ENCODE measurements around the gene PTPRM. TPM values are rescaled to one million over a fixed set of nuclear protein-coding genes. Genes with fewer than 3 reads are reported as not detected.

Gene PTPRM
- polyA plus RNA-seq, 1 of the 3 experiments (the other 2 are of a cell fraction), result 16.0 TPM

DNA sequence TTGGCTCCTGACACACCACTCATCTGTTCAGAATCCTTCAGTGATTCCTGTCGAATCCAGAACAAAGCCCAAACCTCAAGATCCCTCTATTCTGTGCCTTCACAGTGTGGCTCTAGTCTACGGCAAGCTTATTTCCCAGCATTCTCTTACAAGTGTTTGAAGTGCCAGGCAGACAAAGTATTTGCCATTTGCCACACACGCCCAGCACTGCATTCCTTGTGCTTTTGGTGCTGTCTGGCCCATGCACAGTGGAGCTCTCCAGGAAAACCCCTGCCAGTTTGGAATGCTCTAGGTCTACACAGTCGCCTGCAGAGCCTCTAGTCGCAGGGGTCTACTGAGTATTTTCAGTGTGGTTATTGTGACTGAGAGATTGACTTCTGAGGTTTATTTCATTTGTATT, 783.5 kb downstream of the PTPRM start:
- no peaks in the 10 kb centered on the region for H4K20me1 ChIP-seq (ENCODE audit: insufficient read depth)
- 36% methylated on average over 5 of the region's 5 CpGs for WGBS (ENCODE audit: low lambda C conversion rate)
- H3K4me2 ChIP-seq, result no peak overlapping the region
- H3K9me2 ChIP-seq, result no peaks in the 10 kb centered on the region
- no peak overlapping the region for H3K4me3 ChIP-seq (ENCODE audit: low read depth in 2 of 2, low read length in 1 of 2)
- H3K4me1 ChIP-seq (ENCODE audit: control insufficient read depth in 1 of 2, insufficient read depth in 2 of 2, low read depth in 1 of 2, low read length in 1 of 2), result no peaks in the 10 kb centered on the region
- no peaks in the 10 kb centered on the region for H3K79me2 ChIP-seq (ENCODE audit: insufficient read depth)
- TF ChIP-seq EP300 (IDR thresholded peaks at IDR 0.05; ENCODE audit: borderline replicate concordance in 1 of 2, low read depth in 1 of 2, low read length in 1 of 2) (no peak), RAD21 (IDR thresholded peaks at IDR 0.05; ENCODE audit: low read length) (no peak), YY1 (IDR thresholded peaks at IDR 0.05; ENCODE audit: low read depth) (no peak), USF1 (IDR thresholded peaks at IDR 0.05; ENCODE audit: borderline replicate concordance, low read depth) (no peak)
- TF ChIP-seq, protein P1, sequence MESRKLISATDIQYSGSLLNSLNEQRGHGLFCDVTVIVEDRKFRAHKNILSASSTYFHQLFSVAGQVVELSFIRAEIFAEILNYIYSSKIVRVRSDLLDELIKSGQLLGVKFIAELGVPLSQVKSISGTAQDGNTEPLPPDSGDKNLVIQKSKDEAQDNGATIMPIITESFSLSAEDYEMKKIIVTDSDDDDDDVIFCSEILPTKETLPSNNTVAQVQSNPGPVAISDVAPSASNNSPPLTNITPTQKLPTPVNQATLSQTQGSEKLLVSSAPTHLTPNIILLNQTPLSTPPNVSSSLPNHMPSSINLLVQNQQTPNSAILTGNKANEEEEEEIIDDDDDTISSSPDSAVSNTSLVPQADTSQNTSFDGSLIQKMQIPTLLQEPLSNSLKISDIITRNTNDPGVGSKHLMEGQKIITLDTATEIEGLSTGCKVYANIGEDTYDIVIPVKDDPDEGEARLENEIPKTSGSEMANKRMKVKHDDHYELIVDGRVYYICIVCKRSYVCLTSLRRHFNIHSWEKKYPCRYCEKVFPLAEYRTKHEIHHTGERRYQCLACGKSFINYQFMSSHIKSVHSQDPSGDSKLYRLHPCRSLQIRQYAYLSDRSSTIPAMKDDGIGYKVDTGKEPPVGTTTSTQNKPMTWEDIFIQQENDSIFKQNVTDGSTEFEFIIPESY (IDR thresholded peaks at IDR 0.05; ENCODE audit: borderline replicate concordance, low read depth), result no peak
- no peaks in the 10 kb centered on the region for H3K27me3 ChIP-seq (ENCODE audit: insufficient read depth)
- H3K27ac ChIP-seq (ENCODE audit: low read depth in 2 of 2, low read length in 1 of 2), result no peak overlapping the region
- H3K9me3 ChIP-seq, result no peaks in the 10 kb centered on the region
- H2AFZ ChIP-seq (ENCODE audit: low read depth), result no peak overlapping the region
- DNase-seq, result no peak
- ChIA-PET CTCF (no interaction called here), POLR2A (no interaction called here)
- H3K9ac ChIP-seq, result no peak overlapping the region
- no peaks in the 10 kb centered on the region for H3K36me3 ChIP-seq (replicated peaks in 1 of 2; ENCODE audit: control insufficient read depth in 1 of 2, insufficient read depth in 2 of 2, low read length in 1 of 2)
- H3F3A ChIP-seq (replicated peaks; ENCODE audit: insufficient read depth), result no peaks in the 10 kb centered on the region

DNA sequence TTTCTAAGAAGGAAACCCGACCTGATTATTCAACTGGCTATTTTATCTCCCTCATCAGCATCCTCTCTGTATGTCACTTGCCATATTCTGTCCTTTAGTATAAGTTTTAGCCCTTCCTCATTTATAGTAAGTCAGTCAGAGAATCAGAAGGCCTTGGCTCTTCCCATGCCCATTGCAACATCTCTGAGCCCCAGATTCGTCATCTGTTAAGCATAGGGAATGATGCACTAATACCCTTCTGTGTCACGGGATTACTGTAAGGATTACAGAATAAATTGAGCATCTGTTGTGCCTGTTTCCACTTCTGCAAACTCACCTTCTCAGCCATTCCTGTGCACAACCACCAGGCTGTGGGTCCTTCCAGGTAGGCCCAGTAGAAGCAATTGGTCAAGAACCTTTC, 784.0 kb downstream of the PTPRM start:
- DNase-seq, result no peak
- Histone ChIP-seq H3K9me3 (no peaks in the 10 kb centered on the region), H3F3A (replicated peaks; ENCODE audit: insufficient read depth) (no peaks in the 10 kb centered on the region), H3K4me3 (ENCODE audit: low read depth in 2 of 2, low read length in 1 of 2) (no peak overlapping the region), H3K79me2 (ENCODE audit: insufficient read depth) (no peaks in the 10 kb centered on the region), H3K9ac (no peak overlapping the region), H3K27ac (ENCODE audit: low read depth in 2 of 2, low read length in 1 of 2) (no peak overlapping the region), H4K20me1 (ENCODE audit: insufficient read depth) (no peaks in the 10 kb centered on the region), H3K27me3 (ENCODE audit: insufficient read depth) (no peaks in the 10 kb centered on the region), H3K9me2 (no peaks in the 10 kb centered on the region), H2AFZ (ENCODE audit: low read depth) (no peak overlapping the region), H3K36me3 (replicated peaks in 1 of 2; ENCODE audit: control insufficient read depth in 1 of 2, insufficient read depth in 2 of 2, low read length in 1 of 2) (no peaks in the 10 kb centered on the region), H3K4me1 (ENCODE audit: control insufficient read depth in 1 of 2, insufficient read depth in 2 of 2, low read depth in 1 of 2, low read length in 1 of 2) (no peaks in the 10 kb centered on the region), H3K4me2 (no peak overlapping the region)
- POLR2A ChIA-PET, result no interaction called here
- CTCF ChIA-PET, result no interaction called here
- TF ChIP-seq POLR2AphosphoS5 (IDR thresholded peaks at IDR 0.05; ENCODE audit: low read depth, low read length), result no peak
- no peak for TF ChIP-seq NFIC (IDR thresholded peaks at IDR 0.05; ENCODE audit: borderline replicate concordance)
- TF ChIP-seq EP300 (IDR thresholded peaks at IDR 0.05; ENCODE audit: borderline replicate concordance in 1 of 2, low read depth in 1 of 2, low read length in 1 of 2), result no peak
- no peak for TF ChIP-seq FOXJ3 (CRISPR knock-in tag; IDR thresholded peaks at IDR 0.05)
- TF ChIP-seq EZH2phosphoT487 (IDR thresholded peaks at IDR 0.05; ENCODE audit: borderline replicate concordance, low read depth), result no peak
- TF ChIP-seq FOSL2 (IDR thresholded peaks at IDR 0.05; ENCODE audit: borderline replicate concordance, low read depth), result no peak
- TF ChIP-seq RAD21 (IDR thresholded peaks at IDR 0.05; ENCODE audit: low read length), result no peak
- TF ChIP-seq SMC3 (IDR thresholded peaks at IDR 0.05; ENCODE audit: low read depth, low read length), result no peak
- TF ChIP-seq JUND (IDR thresholded peaks at IDR 0.05), result no peak
- no peak for TF ChIP-seq FOXM1 (IDR thresholded peaks at IDR 0.05; ENCODE audit: low read depth)
- TF ChIP-seq RFX5 (IDR thresholded peaks at IDR 0.05; ENCODE audit: low read length), result no peak
- TF ChIP-seq, protein P2, sequence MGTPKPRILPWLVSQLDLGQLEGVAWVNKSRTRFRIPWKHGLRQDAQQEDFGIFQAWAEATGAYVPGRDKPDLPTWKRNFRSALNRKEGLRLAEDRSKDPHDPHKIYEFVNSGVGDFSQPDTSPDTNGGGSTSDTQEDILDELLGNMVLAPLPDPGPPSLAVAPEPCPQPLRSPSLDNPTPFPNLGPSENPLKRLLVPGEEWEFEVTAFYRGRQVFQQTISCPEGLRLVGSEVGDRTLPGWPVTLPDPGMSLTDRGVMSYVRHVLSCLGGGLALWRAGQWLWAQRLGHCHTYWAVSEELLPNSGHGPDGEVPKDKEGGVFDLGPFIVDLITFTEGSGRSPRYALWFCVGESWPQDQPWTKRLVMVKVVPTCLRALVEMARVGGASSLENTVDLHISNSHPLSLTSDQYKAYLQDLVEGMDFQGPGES (IDR thresholded peaks at IDR 0.05; ENCODE audit: low read depth, low read length), result no peak
- 30% methylated on average over 3 of the region's 3 CpGs for WGBS (ENCODE audit: low lambda C conversion rate)
